Keratinocyte (primary cell): Measurements from ENCODE around the gene SPATA33.

ENCODE experiments used
- EZH2 ChIP-seq: IDR thresholded peaks from one replicate; pipeline ENCODE4 v1.6.1; 2012; ENCODE audit warnings: inconsistent platforms, mild to moderate bottlenecking, low read length, moderate library complexity
- TF ChIP-seq, protein P1 (sequence below), 3 experiments: IDR thresholded peaks in 1 of 3; conservative IDR thresholded peaks in 1 of 3; optimal IDR thresholded peaks in 1 of 3; 2 replicates in 2 of 3; 3 replicates in 1 of 3; pipeline versions ENCODE3 to v1.5.1; 2011; ENCODE audit warnings: low read length in 3 of 3, mild to moderate bottlenecking in 3 of 3, moderate library complexity in 2 of 3, control low read depth in 1 of 3, inconsistent platforms in 1 of 3; ENCODE audit not compliant: insufficient read depth in 2 of 3; ENCODE audit errors: extremely low read depth in 1 of 3

GRCh38 chr16:89709166-89709565, 51.5 kb downstream of the SPATA33 start:
- TF ChIP-seq, protein P1, sequence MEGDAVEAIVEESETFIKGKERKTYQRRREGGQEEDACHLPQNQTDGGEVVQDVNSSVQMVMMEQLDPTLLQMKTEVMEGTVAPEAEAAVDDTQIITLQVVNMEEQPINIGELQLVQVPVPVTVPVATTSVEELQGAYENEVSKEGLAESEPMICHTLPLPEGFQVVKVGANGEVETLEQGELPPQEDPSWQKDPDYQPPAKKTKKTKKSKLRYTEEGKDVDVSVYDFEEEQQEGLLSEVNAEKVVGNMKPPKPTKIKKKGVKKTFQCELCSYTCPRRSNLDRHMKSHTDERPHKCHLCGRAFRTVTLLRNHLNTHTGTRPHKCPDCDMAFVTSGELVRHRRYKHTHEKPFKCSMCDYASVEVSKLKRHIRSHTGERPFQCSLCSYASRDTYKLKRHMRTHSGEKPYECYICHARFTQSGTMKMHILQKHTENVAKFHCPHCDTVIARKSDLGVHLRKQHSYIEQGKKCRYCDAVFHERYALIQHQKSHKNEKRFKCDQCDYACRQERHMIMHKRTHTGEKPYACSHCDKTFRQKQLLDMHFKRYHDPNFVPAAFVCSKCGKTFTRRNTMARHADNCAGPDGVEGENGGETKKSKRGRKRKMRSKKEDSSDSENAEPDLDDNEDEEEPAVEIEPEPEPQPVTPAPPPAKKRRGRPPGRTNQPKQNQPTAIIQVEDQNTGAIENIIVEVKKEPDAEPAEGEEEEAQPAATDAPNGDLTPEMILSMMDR (optimal IDR thresholded peaks at IDR 0.05 in 1 of 3, IDR thresholded peaks at IDR 0.05 in 1 of 3, conservative IDR thresholded peaks at IDR 0.05 in 1 of 3; ENCODE audit: extremely low read depth in 1 of 3, insufficient read depth in 2 of 3, low read length in 3 of 3): no peak
- TF ChIP-seq EZH2: no peak
